ENCODE measurements around the gene CD40.
"Not testable (repeated sequence)": the region's sequence is repeated elsewhere in the genome, so short reads cannot be mapped to it uniquely, and the experiment has no call there.

CD40 gene

GRCh38 chr20:46099491-46100287, 18.4 kb upstream of the CD40 start:
- DNase-seq: no peak

- not testable (repeated sequence) for DNase-seq
Measured at GRCh38 chr20:46100444-46100843, 17.7 kb upstream of the CD40 start.

GRCh38 chr20:46100988-46101387, 17.1 kb upstream of the CD40 start:
- no peak for DNase-seq

DNA sequence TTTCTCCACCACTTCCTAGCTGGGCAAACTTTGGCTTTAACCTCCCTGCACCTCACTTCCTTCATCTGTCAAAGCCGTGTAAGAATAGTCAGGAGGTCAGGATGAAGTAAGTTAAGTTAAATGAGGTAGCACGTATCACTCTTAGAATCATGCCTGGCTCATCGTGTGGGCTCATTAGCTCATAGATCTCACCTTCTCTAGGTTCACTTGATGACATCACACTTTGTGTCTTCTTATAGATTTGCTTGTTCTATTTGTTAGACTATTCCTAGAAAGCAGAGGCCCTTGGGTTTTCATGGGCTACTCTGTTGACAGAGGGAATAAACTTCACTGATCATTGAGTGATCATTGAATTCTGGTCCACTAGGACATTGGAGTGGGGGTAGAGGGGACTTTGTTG, 16.2 kb upstream of the CD40 start:
- no peak for DNase-seq

DNA sequence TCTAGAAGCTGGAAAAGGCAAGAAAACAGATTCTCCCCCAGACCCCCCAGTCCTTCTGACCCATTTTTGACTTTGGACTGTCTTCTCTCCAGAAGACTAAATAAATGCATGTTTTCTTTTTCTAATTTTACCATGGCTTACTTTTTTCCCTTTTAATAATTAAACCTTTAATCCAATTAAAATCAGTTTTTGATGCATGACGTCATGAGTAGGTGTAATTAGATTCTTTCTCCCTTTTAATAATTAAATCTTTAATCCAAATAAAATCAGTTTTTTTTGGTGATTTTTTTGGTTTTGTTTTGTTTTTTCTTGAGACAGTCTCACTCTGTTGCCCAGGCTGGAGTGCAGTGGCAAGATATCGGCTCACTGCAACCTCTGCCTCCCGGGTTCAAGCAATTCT, 15.2 kb upstream of the CD40 start:
- no peak for DNase-seq

DNA sequence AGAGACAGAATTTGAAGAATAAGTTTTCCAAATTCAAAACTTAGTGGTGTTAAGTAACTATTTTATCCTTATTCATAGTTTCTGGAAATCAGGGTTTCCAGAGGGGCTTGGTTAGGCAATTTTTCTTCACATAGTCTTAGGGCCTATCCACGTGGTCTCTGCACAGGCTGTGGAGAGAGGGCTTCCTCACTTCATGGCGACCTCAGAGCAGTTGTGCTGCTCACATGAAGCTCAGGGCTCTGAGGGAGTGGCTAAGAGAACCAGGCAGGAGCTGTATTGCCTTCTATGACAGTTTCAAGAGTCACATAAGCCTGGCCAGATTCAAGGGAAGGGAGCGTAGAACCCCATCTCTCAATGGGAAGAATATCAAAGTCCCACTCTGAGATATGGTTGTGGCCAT, 13.9 kb upstream of the CD40 start:
- DNase-seq: no peak

- DNase-seq: no peak
Measured at GRCh38 chr20:46107061-46107460, 11.1 kb upstream of the CD40 start.

DNA sequence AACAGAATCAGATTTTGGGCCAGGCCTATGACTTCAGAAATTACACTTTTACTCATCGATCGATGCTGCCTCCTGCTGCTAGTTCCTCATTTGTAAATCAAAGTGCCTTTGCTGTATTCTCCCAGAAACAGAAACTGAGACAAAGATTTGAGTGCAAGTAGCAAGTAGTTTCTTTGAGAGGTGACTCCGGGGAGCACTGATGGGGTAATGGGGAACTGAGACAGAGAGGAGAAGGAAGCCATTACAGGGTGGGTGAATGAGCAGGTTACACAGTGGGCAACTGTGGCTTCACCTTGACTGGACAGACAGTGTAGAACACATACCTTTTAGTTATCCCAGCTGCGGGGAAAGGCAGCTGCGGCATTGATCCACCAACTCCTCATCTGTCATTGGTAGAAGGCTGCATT, 9.7 kb upstream of the CD40 start:
- DNase-seq: no peak

DNA sequence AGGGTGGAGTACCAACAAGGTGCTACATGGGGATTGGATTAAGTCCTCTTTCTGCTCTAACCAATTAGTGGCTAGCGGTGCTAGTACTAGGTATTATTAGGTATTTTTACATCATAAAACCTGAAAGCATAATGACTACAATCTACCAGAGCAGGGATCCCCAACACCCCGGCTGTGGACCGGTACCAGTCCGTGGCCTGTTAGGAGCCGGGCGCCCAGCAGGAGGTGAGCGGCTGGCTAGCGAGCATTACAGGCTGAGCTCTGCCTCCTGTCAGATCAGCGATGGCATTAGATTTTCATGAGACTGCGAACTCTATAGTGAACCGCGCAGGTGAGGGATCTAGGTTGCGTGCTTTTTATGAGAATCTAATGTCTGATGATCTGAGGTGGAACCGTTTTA, 9.1 kb upstream of the CD40 start:
- DNase-seq: no peak

DNA sequence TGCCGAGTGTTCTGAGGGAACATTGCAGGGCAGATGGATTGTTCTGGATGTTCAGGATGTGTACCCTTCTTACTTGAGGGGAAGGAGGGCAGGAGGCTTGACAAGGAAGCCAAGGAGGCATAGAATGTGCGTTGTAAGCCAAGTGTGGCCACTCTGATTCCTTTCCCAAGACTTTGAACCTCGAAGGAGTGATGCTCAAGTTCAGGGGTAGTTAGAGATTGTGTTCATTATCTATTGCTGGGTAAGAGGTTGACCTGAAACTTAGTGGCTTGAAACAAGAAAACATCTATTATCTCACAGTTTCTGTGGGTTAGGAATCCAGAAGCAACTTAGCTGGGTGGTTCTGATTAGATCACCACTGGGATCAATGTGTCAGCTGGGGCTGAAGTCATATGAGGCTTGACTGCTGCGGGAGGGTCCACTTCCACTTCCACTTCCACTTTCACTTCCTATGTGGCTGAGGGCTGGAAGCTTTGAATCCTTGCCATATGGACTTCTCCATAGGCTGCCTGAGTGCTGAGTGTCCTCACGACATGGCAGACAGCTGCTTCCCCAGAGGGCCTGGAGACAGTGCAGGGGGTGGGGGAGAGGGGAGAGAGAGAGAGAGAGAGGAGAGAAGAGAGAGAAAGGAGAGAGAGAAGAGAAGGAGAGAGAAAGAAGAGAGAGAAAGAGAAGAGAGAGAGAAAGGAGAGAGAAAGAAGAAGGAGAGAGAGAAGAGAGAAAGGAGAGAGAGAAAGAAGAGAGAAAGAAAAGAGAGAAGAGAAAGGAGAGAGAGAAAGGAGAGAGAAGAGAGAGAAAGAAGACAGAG, 6.9 kb upstream of the CD40 start:
- DNase-seq: no peak

GRCh38 chr20:46111836-46112212, 6.3 kb upstream of the CD40 start:
- no peak for DNase-seq

DNA sequence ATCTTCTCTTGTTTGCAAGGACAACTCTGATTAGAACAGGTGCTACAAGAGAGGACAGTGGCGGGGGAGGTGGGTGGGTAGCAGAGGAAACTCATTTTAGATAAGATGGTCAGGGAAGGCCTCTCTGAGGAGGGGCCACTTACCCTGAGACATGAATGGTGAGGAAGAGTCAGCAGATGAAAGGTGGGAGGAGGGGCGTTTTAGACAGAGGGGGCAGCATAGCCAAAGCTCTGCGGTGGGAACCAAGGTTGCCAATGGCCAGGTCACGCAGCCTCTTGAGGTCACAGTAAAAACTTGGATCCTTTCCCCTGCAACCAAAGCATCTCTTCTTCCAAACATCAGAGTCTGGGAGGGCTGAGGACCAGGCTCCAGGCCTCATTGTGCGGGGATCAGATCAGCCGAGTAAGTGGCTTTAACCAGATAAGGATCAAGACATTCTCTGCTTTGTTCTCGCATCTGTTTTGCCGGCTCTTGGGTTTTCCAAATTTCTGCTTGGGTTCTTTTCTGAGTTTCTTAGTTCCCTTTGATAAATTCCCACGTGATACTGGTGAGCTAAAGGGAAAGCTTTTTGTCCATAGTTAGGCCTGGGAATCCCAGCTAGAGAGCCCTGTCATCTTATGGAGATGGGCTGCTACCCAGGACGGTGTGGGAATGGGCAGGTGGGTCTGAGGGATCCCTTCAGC, 5.5 kb upstream of the CD40 start:
- DNase-seq: no peak

- DNase-seq: no peak
Measured at GRCh38 chr20:46113113-46113470, 5.0 kb upstream of the CD40 start.

DNA sequence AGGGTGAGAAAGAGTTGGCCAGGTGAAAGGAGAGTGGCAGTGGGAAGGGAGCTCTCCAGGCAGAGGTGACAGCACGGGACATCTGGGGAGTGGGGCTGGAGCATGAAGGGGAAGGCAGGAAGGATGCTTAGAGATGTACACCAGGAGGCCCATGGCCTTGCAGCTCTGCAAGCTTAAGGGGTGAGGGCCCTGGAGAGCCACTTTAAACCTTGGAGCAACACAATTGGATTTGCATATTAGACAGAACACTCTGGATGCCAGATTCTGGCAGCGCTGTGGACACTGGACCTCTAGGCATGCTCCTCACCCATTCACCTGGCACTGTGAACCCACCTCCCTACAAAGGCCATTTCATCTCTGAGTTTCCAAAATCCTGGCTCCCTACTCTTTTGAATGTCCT, 3.7 kb upstream of the CD40 start:
- DNase-seq: no peak

DNA sequence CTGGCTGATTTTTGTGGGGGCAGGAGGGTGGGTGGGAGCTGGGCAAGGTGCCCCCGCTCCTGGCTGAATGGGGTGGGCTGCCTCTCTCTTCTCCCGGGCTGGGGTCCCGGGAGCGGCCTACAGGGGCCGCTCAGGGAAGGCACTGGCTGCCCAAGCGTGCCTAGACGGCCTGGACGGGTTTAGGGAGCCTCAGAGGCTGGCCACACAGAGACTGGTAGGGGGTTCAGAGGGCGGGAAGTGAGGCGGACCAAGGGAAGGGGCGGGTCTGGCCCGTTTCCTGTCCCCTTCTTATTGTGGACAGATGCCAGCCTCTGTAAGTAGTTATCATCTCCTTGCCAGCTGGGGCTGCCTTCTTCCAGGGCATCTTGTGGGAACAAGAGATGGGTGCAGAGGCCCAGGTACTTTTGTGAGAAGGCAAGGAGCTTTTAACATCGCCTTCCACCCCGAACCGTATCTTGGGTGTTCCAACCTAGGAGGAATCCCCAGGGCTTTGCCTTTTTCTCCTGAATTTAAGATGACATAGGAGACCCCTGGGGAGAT, 437 bp downstream of the CD40 start:
- DNase-seq: peak; percentile 20

DNA sequence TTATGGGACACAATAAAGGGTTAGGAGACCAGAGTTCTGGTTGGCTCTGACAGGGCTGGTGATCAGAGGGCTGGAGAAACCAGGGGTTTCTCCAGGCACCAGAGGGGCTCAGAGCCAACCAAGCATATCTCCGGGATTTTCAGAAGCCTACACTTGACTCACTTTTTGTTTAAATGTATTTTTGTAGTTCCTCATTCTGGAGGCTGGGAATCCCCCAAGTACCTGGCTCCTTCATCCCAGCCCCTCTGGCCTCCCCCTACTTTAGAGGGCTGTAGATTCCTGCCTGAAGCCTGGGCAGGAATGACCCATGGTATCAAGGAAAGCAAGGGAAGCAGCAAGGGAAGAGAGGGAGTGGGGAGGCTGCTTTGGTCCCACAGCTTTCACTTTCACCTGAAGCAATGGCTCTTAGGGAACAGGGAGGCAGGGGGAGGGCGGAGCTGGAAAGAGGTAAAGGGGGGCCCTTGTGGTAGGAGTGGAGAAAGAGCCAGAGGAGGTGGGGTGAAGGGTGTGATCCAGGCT, 973 bp downstream of the CD40 start:
- DNase-seq: no peak

DNA sequence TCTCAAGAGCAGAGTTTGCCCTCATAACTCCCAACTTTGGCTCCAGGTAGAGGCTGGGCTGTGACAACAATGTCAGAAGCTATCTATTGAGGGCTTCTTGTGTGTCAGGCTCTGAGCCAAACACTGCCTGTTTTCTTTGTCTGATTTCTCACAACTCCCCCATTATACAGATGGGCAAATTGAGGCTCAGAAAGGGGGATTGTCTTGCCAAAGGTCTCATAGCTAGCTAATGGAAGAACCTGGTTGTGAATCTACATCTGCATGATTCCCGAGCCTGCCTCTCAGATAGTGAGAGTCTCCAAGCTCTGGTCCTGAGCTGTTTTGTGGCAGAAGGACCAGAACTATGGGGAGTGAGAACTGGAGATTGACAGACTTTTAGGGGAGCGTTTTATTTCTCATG, 1.4 kb downstream of the CD40 start:
- DNase-seq: no peak

GRCh38 chr20:46120136-46120535, 2.0 kb downstream of the CD40 start:
- DNase-seq: no peak

DNA sequence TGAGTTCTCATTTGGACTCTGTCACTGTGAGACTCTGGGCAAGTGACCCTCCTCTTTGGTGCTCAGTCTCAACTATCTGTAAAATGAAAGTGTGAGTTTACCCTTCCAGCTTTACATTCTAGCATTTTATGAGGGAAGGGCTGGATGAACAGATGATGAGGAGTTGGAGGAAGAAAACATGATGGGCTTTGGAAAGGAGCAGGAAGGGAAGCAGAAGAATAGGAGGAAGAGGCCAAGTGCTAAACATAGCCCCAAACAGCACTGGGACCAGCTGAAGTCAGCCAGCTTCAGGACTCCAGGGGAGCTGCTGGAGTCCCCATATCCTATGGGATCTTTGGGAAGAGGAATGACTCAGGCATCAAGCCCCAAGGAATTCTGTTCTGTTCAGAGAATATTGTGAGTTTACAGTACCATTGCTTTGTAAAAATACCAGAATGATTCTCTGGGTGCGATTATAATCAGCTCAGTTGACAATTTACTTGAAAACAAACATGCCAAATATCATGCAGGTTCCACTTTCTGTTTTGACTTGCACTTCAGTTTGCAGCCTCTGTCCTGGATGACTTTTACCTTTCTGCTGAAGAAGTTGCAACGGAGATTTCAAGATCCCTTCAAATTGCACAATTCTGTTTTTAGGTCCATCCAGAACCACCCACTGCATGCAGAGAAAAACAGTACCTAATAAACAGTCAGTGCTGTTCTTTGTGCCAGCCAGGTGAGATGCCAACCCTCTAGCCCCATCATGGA, 3.2 kb downstream of the CD40 start:
- peak; percentile 23 for DNase-seq

- peak; percentile 52 for DNase-seq
Measured at GRCh38 chr20:46122071-46122470, 4.0 kb downstream of the CD40 start.

DNA sequence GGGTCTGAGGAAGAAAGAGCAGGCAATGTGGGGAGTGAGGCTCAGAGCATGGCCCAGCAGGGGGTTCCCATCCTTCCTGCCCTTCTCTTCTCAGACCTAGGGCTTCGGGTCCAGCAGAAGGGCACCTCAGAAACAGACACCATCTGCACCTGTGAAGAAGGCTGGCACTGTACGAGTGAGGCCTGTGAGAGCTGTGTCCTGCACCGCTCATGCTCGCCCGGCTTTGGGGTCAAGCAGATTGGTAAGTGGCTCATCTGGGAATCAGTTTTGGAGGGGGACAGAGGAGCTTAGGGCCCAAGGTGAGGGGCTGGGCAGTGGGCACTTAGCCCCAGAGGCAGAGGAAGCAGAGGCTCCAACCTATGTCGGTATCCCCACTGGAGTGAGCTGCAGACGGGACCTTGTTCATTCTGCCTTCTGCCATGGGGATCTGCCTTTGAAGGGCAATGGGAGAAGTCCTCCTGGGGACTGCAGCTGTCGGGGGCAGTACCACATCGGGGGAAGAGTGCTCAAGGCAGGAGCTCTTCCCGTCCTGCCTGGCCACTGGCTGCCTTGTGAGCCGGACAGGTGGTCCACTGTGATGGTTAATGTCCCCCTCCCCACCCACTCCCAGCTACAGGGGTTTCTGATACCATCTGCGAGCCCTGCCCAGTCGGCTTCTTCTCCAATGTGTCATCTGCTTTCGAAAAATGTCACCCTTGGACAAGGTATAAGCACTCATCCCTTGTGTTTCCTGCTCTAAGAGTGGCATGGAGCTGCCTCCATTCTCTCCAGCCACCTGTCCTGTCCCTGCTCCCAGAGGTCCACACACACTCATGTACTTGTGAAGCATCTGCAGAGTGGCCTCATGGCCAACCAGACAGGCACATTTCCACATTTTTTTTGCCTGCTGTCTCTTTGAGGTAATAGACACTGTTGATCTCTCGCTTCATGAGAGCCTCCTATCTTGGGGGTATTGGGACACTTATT, 4.7 kb downstream of the CD40 start:
- no peak for DNase-seq

Data from fibroblast of skin of back (primary cell).